Measurements from ENCODE around the gene DNAAF1. TPM values are rescaled to one million over a fixed set of nuclear protein-coding genes. Genes with fewer than 3 reads are reported as not detected.
"Not testable (repeated sequence)": the region's sequence is repeated elsewhere in the genome, so short reads cannot be mapped to it uniquely, and the experiment has no call there.

DNAAF1 gene
- total RNA-seq, 2 donors from 2014 or later: 0.21 TPM; not detected in 1

- no peaks in the 10 kb centered on the region for H3K9me3 Mint-ChIP-seq
- no peak overlapping the region for H3K27ac Mint-ChIP-seq
- H3K4me1 Mint-ChIP-seq: no peaks in the 10 kb centered on the region
- no peaks in the 10 kb centered on the region for H3K36me3 Mint-ChIP-seq (ENCODE audit: low read depth)
- ATAC-seq (replicated peaks): no peak
- no peak overlapping the region for H3K4me3 Mint-ChIP-seq
- no peaks in the 10 kb centered on the region for H3K27me3 Mint-ChIP-seq
Observed at GRCh38 chr16:84212154-84212553, 67.0 kb downstream of the DNAAF1 start.

DNA sequence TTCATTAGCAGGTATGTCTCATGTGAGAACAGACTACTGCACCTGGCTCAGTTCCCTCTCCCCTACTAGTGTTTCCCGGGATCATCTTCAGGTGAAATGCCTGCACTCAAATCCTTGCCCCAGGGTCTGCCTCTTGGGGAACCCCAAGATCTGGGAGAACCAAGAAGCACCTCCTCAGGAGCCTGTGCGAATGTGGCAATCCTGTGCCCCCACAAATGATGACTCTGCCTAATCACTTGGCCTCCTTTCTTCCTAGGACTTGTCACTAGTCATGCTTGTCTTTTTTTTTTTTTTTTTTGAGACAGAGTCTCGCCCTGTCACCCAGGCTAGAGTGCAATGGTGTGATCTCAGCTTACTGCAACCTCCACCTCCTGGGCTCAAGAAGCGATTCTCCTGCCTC is 67.5 kb downstream of the DNAAF1 start:
- Mint-ChIP-seq H3K27ac (no peak overlapping the region), H3K36me3 (ENCODE audit: low read depth) (no peaks in the 10 kb centered on the region), H3K4me1 (no peaks in the 10 kb centered on the region), H3K4me3 (no peak overlapping the region), H3K9me3 (no peaks in the 10 kb centered on the region), H3K27me3 (no peaks in the 10 kb centered on the region)
- no peak for ATAC-seq (replicated peaks)

DNA sequence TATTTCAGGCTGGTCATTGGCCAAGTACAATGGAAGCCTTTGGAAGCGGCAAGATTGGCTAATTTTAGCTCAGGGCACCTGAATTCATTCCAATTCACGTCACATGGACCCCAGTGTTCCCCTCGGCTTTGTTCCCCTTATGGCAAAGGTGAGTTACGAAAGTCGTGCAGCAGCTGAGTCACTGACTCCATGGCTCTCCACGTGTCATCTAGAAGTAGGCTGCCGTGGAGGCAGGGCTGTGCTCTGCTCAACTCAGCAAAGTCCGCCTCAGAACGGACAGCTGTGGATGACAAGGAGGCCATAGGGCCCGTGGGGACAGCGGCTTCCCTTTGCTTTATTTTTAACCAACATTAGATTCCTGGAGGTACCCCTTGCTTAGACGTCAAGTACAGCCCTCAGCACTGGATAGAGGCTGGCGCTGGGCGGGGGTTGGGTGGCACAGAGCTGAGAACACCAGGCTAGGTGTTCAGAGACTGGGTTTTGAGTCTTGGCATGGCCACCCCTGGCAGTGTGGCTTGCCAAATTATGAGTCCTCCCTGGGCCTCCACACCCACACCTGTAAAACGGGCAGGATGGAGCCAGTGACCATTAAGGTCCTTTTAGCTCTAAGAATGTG is 69.5 kb downstream of the DNAAF1 start:
- Mint-ChIP-seq H3K4me1 (no peaks in the 10 kb centered on the region), H3K9me3 (no peaks in the 10 kb centered on the region), H3K36me3 (ENCODE audit: low read depth) (no peaks in the 10 kb centered on the region), H3K27me3 (peaks cover 4% of the 10 kb centered on the region), H3K27ac (no peak overlapping the region), H3K4me3 (no peak overlapping the region)
- ATAC-seq (replicated peaks): no peak

DNA sequence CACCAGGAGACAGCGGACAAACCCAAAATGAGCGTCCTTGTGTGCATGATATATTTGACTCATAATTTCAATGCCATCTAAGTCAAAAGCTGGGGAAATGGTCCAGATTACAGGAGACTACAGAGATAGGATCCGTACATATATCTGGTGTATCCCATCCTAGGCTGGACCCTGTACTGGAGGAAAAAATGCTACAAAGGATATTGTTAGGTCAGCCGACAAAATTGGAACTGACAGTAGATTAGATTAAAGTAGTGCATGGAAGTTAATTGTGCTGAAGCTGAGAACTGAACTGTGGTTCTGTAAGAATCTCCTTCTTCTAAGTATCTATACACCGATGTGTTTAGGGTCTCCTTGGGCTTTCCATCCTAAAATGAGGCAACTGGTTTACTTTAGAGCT is 70.4 kb downstream of the DNAAF1 start:
- H3K9me3 Mint-ChIP-seq: no peaks in the 10 kb centered on the region
- no peak for ATAC-seq (replicated peaks)
- H3K4me3 Mint-ChIP-seq: no peak overlapping the region
- H3K4me1 Mint-ChIP-seq: no peaks in the 10 kb centered on the region
- H3K36me3 Mint-ChIP-seq (ENCODE audit: low read depth): no peaks in the 10 kb centered on the region
- H3K27ac Mint-ChIP-seq: no peak overlapping the region
- peaks cover 4% of the 10 kb centered on the region for H3K27me3 Mint-ChIP-seq

GRCh38 chr16:84216144-84216543 is 71.0 kb downstream of the DNAAF1 start:
- H3K4me3 Mint-ChIP-seq; H3K4me1 Mint-ChIP-seq; H3K27me3 Mint-ChIP-seq; H3K36me3 Mint-ChIP-seq (ENCODE audit: low read depth); ATAC-seq (replicated peaks); H3K9me3 Mint-ChIP-seq; H3K27ac Mint-ChIP-seq: not testable (repeated sequence)

GRCh38 chr16:84218176-84218823 is 73.2 kb downstream of the DNAAF1 start:
- Mint-ChIP-seq H3K4me3 (no peak overlapping the region), H3K27me3 (peaks cover 8% of the 10 kb centered on the region), H3K9me3 (no peaks in the 10 kb centered on the region), H3K36me3 (ENCODE audit: low read depth) (no peaks in the 10 kb centered on the region), H3K27ac (no peak overlapping the region), H3K4me1 (no peaks in the 10 kb centered on the region)
- ATAC-seq (replicated peaks): no peak

DNA sequence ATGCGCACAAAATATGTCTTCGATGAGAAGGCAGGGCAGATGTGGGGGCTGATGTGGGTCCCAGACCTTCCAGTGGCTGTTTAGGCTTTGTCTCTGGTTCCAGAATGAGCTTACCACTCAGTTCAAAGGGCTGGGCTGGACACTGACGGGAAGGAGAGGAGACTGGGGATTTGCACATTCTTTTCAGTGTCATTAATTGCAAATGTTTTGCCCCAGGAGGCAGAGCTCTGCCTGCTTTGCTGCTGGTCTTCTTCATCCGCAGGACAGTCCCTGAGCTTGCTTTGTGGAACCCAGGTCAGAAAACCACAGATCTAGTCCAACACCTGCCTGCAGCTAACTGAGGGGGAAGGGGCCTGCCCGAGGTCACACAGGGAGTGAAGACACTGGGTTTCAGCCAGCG is 73.8 kb downstream of the DNAAF1 start:
- Mint-ChIP-seq H3K27me3 (peaks cover 8% of the 10 kb centered on the region), H3K36me3 (ENCODE audit: low read depth) (no peaks in the 10 kb centered on the region), H3K27ac (no peak overlapping the region), H3K4me3 (no peak overlapping the region), H3K4me1 (no peaks in the 10 kb centered on the region), H3K9me3 (no peaks in the 10 kb centered on the region)
- ATAC-seq (replicated peaks): no peak

DNA sequence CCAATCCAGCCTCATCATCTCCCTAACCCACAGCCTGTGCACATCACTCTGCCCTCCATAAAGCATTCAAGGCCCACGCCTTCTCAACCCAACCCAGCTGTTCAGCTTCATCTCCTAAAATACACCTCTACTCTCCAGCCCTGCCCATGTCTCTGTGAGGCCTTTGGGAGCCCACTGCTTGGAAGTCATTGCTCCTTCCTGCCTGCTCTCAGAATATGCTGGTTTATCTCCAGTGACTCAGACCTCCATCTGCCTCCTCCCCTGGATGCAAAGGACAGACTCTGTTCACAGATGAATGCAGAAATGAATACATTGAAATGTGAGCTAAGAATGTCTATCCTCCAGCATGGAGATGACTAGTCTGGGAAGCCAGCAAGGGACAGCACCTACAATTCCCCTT is 75.7 kb downstream of the DNAAF1 start:
- H3K9me3 Mint-ChIP-seq: no peaks in the 10 kb centered on the region
- H3K27ac Mint-ChIP-seq: no peak overlapping the region
- H3K4me1 Mint-ChIP-seq: no peaks in the 10 kb centered on the region
- H3K27me3 Mint-ChIP-seq: peaks cover 15% of the 10 kb centered on the region
- no peak for ATAC-seq (replicated peaks)
- no peak overlapping the region for H3K4me3 Mint-ChIP-seq
- no peaks in the 10 kb centered on the region for H3K36me3 Mint-ChIP-seq (ENCODE audit: low read depth)

DNA sequence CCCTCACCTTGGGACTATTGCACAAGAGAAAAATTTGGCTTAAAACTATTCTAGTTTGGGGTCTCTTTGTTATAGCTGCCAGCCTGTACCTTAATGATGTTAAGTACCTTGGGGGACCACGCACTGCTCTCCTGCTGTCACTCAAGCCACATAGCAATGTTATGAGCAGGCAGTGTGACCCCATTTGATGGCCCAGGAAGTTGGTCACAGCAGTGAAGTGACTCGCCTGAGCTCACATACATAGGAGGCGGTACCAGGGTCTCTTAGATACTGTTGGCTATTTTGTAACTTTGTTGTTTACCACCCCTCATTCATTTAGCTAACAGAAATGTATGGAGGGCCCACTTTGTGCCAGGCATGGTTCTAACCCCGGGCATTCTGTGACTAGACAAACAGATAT is 78.3 kb downstream of the DNAAF1 start:
- H3K27ac Mint-ChIP-seq: no peak overlapping the region
- H3K27me3 Mint-ChIP-seq: peaks cover 26% of the 10 kb centered on the region
- no peaks in the 10 kb centered on the region for H3K4me1 Mint-ChIP-seq
- H3K9me3 Mint-ChIP-seq: no peaks in the 10 kb centered on the region
- H3K4me3 Mint-ChIP-seq: no peak overlapping the region
- no peaks in the 10 kb centered on the region for H3K36me3 Mint-ChIP-seq (ENCODE audit: low read depth)
- ATAC-seq (replicated peaks): no peak

DNA sequence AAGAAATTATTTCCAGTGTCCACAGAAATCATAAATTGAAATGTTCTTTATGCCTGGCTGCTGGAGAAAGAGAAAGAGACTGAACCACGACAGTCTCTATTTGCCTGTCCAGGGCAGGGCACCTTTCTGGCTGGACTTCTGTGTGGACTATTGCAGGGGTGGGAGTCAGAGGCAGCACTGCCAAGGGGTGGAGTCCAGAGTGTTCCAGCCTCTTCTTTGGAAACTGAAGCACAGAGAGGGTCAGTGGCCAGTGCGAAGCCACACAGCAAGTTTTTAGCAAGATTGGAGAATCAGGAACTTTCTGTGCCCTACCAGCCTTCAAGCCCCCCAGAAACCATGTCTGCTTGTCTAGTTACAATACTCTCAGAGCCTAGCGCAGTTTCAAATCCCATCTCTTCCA is 79.4 kb downstream of the DNAAF1 start:
- no peak for ATAC-seq (replicated peaks)
- Mint-ChIP-seq H3K4me1 (no peaks in the 10 kb centered on the region), H3K27me3 (peaks cover 22% of the 10 kb centered on the region), H3K4me3 (no peak overlapping the region), H3K36me3 (ENCODE audit: low read depth) (no peaks in the 10 kb centered on the region), H3K27ac (no peak overlapping the region), H3K9me3 (no peaks in the 10 kb centered on the region)

GRCh38 chr16:84225126-84225525 is 80.0 kb downstream of the DNAAF1 start:
- Mint-ChIP-seq H3K4me3 (no peak overlapping the region), H3K36me3 (ENCODE audit: low read depth) (no peaks in the 10 kb centered on the region), H3K9me3 (no peaks in the 10 kb centered on the region), H3K27me3 (peaks cover 22% of the 10 kb centered on the region), H3K27ac (no peak overlapping the region), H3K4me1 (no peaks in the 10 kb centered on the region)
- ATAC-seq (replicated peaks): no peak

DNA sequence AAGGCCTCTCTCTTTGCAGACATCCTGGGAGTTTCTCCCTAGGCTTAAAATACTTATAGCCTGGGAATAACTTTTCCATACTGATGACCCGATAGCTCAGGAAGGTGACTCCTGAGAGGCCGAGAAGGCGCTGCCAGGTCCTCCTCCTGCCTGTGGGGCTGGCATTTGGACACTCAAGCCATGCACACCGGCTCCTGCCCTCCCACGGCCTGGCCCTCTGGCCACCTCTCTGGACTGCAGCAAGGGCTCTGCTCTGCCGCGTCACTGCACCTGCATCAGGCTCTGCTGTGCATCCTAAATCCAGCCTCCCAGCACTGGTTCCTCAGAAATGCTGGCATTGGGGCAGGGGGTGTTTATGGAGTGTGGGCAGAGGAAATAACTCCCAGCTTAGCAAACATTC is 80.5 kb downstream of the DNAAF1 start:
- Mint-ChIP-seq H3K27ac (no peak overlapping the region), H3K4me3 (no peak overlapping the region), H3K4me1 (no peaks in the 10 kb centered on the region), H3K36me3 (ENCODE audit: low read depth) (no peaks in the 10 kb centered on the region), H3K27me3 (peaks cover 22% of the 10 kb centered on the region), H3K9me3 (no peaks in the 10 kb centered on the region)
- ATAC-seq (replicated peaks): no peak

DNA sequence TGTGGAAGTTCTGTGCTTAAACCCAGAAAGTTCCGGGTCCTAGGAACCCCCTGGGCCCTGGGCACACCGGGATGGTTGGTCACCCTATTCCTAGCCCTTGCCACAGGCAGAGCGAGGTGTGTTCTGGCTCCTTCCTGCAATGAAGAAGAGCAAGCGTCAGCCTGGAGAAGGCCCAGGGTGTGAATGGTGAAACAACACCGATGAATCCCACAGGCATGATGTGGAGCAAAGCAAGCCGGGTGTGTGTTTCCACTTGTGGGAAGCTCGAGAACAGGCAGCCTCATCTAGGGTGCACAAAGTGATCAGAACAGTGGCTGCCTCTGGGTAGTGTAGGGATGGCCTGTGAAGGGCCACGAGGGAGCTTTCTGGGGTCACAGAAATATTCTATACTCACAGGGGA is 80.9 kb downstream of the DNAAF1 start:
- no peaks in the 10 kb centered on the region for H3K36me3 Mint-ChIP-seq (ENCODE audit: low read depth)
- H3K4me3 Mint-ChIP-seq: no peak overlapping the region
- no peaks in the 10 kb centered on the region for H3K9me3 Mint-ChIP-seq
- H3K27me3 Mint-ChIP-seq: peaks cover 23% of the 10 kb centered on the region
- H3K4me1 Mint-ChIP-seq: no peaks in the 10 kb centered on the region
- no peak for ATAC-seq (replicated peaks)
- H3K27ac Mint-ChIP-seq: no peak overlapping the region
